ENCODE measurements around the gene ETNK1.

- TF ChIP-seq MAX (IDR thresholded peaks at IDR 0.05; ENCODE audit: low read depth, low read length) (no peak), MYC (IDR thresholded peaks at IDR 0.05; ENCODE audit: low read depth, low read length) (no peak), CTCF (IDR thresholded peaks at IDR 0.05; ENCODE audit: low read depth, low read length) (no peak)
These were observed 48.9 kb upstream of the ETNK1 start for GRCh38 chr12:22576065-22576464.

All from NB4 (cell line).